GM19395 (cell line): ENCODE measurements around the gene FFAR3.
"Not testable (repeated sequence)": the region's sequence is repeated elsewhere in the genome, so short reads cannot be mapped to it uniquely, and the experiment has no call there.

Experiments used
- ATAC-seq: cut with Tn5 transposase; IDR thresholded peaks from one replicate; pipeline ENCODE4 v1.9.1; 2021; ENCODE audit warnings: mild to moderate bottlenecking, moderate library complexity; ENCODE audit not compliant: unreplicated experiment

FFAR3 gene

GRCh38 chr19:35349614-35350521 lies 8.4 kb upstream of the FFAR3 start:
- no peak for ATAC-seq

DNA sequence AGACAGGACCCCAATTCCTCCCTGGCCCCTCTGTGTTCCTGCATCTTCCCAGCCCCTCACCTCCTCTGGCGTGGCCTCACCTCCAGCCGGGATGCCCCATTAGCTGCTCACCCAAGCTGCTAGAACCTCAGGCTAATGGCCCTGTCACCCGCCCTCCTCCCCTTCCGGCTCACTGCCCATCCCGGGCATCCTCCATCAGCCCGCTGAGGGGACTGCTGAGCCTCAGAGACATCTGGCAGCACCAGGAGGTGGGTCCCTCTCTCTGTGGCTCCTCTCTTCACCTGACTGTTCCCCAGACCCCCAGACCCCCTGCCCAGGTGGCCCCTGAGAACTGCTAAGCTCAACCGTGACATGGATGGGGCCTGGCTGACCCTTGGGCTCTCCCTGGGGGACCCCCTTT lies 7.7 kb upstream of the FFAR3 start:
- no peak for ATAC-seq

- no peak for ATAC-seq
Observed at GRCh38 chr19:35351411-35352176, 6.7 kb upstream of the FFAR3 start.

DNA sequence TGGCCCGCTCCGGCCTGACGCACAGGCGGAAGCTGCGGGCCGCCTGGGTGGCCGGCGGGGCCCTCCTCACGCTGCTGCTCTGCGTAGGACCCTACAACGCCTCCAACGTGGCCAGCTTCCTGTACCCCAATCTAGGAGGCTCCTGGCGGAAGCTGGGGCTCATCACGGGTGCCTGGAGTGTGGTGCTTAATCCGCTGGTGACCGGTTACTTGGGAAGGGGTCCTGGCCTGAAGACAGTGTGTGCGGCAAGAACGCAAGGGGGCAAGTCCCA lies 6.1 kb upstream of the FFAR3 start:
- no peak for ATAC-seq

DNA sequence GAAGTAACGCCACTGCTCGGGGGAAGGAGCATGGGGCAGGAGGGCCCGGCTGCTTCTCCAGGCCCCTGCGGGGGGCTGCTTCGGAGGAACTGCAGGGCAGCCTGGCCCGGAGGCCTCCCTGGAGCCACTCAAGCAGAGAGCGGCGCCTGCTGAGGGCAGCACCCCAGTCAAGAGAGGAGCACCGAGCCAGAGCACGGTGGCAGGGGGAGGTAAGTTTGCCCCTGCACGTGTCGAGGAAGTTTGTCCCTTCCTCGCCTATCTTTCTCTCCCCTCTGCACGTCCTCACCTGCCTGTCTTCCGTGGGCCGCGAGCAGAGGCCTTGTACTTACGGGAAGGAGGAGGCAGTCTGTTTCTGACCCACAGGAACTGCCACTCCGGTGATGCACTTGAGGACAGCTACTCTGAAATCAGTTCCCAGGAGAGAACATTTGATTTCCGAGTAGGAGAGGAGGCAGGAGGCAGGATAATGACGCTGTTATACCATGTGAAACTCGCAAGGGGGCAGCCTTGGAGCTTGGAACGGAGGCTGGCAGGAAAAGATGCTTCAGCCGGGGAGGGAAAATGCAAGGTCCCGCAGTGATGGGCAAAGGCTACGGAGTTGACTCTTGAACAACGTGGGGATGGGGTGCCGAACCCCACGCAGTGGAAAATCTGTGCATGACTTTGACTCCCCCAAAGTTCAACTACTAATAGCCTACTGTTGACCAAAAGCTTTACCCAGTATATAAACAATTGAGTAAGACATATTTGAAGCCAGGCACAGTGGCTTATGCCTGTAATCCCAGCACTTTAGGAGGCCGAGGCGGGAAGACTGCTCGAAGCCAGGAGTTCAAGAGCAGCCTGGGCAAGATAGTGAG lies 5.6 kb upstream of the FFAR3 start:
- ATAC-seq = no peak

DNA sequence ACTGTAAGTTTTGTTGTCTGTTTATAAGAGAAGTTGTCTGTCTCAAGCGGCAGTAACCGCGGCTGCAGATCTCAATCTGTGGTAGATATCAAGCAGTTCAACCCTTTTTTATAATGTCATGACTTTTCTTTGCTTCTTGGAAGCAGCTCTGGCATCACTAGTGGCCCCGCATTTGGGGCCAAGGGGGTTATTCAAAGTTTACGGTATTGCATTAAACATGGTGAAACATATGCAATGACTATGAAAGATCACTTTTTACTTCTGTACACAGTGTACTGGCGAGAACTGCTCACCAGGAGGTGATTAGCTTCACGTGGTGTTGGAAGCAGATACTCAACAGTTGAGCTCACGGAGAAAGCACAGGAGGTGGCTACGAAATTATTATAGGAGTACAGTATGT lies 4.6 kb upstream of the FFAR3 start:
- no peak for ATAC-seq

- ATAC-seq = no peak
Observed at GRCh38 chr19:35354898-35355297, 3.4 kb upstream of the FFAR3 start.

GRCh38 chr19:35355791-35356460 lies 2.3 kb upstream of the FFAR3 start:
- no peak for ATAC-seq

DNA sequence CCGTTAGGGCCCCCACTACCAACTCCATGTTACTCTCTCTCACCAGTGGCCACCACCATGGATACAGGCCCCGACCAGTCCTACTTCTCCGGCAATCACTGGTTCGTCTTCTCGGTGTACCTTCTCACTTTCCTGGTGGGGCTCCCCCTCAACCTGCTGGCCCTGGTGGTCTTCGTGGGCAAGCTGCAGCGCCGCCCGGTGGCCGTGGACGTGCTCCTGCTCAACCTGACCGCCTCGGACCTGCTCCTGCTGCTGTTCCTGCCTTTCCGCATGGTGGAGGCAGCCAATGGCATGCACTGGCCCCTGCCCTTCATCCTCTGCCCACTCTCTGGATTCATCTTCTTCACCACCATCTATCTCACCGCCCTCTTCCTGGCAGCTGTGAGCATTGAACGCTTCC lies 574 bp downstream of the FFAR3 start:
- ATAC-seq = not testable (repeated sequence)

DNA sequence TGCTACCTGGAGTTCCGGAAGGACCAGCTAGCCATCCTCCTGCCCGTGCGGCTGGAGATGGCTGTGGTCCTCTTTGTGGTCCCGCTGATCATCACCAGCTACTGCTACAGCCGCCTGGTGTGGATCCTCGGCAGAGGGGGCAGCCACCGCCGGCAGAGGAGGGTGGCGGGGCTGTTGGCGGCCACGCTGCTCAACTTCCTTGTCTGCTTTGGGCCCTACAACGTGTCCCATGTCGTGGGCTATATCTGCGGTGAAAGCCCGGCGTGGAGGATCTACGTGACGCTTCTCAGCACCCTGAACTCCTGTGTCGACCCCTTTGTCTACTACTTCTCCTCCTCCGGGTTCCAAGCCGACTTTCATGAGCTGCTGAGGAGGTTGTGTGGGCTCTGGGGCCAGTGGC lies 1.1 kb downstream of the FFAR3 start:
- not testable (repeated sequence) for ATAC-seq

DNA sequence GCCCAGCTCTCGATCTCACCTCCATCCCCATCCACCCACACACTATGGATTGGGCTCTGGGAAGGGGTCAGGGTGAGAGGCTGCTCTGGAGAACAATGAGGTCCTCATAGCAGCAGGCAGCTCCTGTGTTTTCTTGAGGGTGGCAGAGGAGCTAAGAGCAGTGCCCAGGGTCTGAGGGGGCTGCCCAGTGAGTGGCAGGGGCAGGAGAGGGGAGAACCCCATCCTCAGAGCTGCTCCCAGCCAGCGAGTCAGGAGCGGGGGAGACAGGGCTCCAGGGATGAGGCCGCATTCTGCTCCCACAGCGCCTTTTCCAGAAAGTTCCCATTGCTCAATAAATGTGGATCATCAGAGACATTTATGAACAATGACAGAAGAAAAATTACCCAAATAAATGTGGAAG lies 1.8 kb downstream of the FFAR3 start:
- not testable (repeated sequence) for ATAC-seq

GRCh38 chr19:35360880-35361420 lies 2.7 kb downstream of the FFAR3 start:
- ATAC-seq = no peak

GRCh38 chr19:35362261-35363000 lies 4.2 kb downstream of the FFAR3 start:
- ATAC-seq = no peak

DNA sequence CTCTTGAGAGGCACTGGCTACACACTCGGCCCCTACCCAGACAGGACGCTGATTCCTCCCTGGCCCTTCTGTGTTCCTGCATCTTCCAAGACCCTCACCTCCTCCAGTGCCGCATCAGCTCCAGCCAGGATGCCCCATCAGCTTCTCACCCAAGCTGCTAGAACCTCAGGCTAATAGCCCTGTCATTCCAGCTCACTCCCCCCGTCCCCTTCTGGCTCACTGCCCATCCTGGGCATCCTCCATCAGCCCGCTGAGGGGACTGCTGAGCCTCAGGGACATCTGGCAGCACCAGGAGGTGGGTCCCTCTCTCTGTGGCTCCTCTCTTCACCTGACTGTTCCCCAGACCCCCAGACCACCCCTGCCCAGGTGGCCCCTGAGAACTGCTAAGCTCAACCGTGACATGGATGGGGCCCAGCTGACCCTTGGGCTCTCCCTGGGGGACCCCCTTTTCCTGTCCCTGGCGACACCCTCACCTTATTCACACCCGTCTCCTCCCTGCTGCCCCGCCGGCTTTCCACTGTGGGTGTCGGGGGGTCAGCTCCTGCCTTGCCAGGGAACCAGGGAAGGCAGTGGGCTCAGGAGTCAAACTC lies 4.8 kb downstream of the FFAR3 start:
- no peak for ATAC-seq

GRCh38 chr19:35363711-35364425 lies 5.6 kb downstream of the FFAR3 start:
- ATAC-seq = no peak

DNA sequence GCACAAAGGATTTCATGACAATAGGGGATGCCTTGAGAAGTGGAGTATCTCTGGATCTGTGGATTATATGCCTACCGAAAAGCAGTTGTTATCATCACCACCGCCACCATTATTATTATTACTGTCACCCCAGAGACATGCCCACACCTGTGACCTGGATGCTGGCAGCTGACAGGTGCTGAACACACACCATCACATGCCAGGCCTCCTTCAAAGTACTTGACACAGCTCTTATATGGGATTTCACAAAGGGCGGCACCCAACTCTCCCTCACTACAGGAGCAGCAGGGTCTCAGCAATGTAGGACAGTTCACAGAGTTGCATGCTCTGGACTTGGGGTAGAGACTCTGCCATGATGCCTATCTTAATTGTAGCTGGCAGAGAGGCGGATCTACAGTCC lies 7.0 kb downstream of the FFAR3 start:
- ATAC-seq = no peak

- no peak for ATAC-seq
Observed at GRCh38 chr19:35368378-35368777, 10.1 kb downstream of the FFAR3 start.

DNA sequence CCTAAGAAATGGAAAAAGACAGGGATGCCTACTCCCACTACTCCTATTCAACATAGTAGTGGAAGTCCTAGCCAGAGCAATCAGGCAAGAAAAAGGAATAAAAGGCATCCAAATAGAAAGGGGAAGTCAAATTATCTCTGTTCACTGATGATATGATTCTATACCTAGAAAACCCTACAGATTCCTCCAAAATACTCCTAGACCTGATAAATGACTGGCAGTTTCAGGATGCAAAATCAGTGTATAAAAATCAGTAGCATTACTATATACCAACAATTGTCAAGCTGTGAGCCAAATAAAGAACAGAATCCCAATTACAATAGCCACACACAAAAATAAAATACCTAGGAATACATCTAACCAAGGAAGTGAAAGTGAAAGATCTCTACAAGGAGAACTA lies 11.3 kb downstream of the FFAR3 start:
- no peak for ATAC-seq

DNA sequence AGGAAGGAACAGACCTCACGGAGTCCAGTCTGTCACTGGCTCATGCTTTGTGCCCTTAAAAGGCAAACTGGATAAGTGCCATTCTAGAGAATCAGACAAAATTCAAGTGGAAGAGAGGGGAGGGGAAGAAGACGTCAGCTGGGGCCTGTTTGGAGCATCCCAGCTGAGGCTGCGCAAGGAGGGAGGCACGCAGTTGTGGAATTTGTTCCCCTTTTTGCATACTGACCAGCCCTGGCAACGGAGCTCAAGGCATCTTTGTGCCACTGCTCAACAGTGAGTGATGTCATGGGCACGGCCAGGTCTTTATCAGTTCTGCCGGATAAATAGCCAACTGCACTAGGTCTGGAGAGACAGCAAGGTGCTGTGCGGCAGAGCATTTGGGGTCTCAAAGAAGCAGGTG lies 12.5 kb downstream of the FFAR3 start, which contains the start of gene GPR42:
Gene GPR42 (plus strand): TSS at position 347 of the 400 bp plus-strand sequence. CDS start 292 bp downstream, outside the sequence.
- ATAC-seq = no peak
